ENCODE measurements around the gene SHLD1. TPM values are rescaled to one million over a fixed set of nuclear protein-coding genes. Genes with fewer than 3 reads are reported as not detected.

The SHLD1 gene
- total RNA-seq, 3 donors from 2014 or later (not counting 1 experiment from before 2014, with no cell fraction given), result 6.6 to 12.2 (median 8.3) TPM

- no peak overlapping the region for H3K27ac ChIP-seq (ENCODE audit: low read length)
- no peak overlapping the region for H3K4me3 ChIP-seq (ENCODE audit: low read length)
- intact Hi-C loops (cut with micrococcal nuclease), result no loop called here
- H3K36me3 ChIP-seq (ENCODE audit: control insufficient read depth, insufficient read depth, low read length), result peaks cover 19% of the 10 kb centered on the region
- Mint-ChIP-seq H3K27ac (no peak overlapping the region), H3K36me3 (peaks cover 8% of the 10 kb centered on the region), H3K27me3 (ENCODE audit: low read depth in 2 of 2) (no peaks in the 10 kb centered on the region), H3K9me3 (no peaks in the 10 kb centered on the region), H3K4me1 (peaks cover 5 to 14% of the 10 kb centered on the region in 2 donors), H3K4me3 (no peak overlapping the region)
- no peaks in the 10 kb centered on the region for H3K27me3 ChIP-seq (ENCODE audit: control insufficient read depth, insufficient read depth, low read length)
- ATAC-seq (no peak), DNase-seq (no peak)
- TF ChIP-seq CTCF (IDR thresholded peaks at IDR 0.05), result no peak
- H3K4me1 ChIP-seq (ENCODE audit: control insufficient read depth, insufficient read depth, low read length), result no peaks in the 10 kb centered on the region
- 84% methylated on average over 2 of the region's 3 CpGs for WGBS (ENCODE audit: insufficient coverage)
- H3K9me3 ChIP-seq (ENCODE audit: control insufficient read depth, insufficient read depth, low read length), result no peaks in the 10 kb centered on the region
These were observed 20.2 kb downstream of the SHLD1 start for GRCh38 chr20:5770231-5770986.

GRCh38 chr20:5770987-5771318 is 20.8 kb downstream of the SHLD1 start:
- H3K4me1 Mint-ChIP-seq, result peaks cover 5 to 14% of the 10 kb centered on the region in 2 donors

DNA sequence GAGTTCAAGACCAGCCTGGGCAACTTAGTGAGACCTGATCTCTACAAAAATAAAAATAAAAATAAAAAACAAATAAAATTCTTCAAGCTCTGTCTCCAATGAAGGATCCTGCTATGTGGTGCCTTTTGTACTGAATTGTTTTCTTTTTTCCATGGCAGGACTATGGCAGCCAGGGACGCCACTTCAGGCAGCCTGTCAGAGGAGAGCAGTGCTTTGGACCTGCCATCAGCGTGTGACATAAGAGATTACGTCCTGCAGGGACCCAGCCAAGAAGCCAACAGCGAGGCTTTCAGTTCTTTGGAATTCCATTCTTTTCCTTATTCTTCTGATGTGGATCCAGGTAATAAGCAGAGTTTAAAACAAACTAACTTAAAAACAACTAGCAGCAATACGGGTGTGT is 22.5 kb downstream of the SHLD1 start:
- DNase-seq (no peak), ATAC-seq (no peak)
- no peak overlapping the region for H3K4me3 Mint-ChIP-seq
- Histone ChIP-seq H3K9me3 (ENCODE audit: control insufficient read depth, insufficient read depth, low read length) (no peaks in the 10 kb centered on the region), H3K27ac (ENCODE audit: low read length) (no peak overlapping the region), H3K36me3 (ENCODE audit: control insufficient read depth, insufficient read depth, low read length) (peaks cover 30% of the 10 kb centered on the region), H3K4me1 (ENCODE audit: control insufficient read depth, insufficient read depth, low read length) (no peaks in the 10 kb centered on the region), H3K4me3 (ENCODE audit: low read length) (no peak overlapping the region), H3K27me3 (ENCODE audit: control insufficient read depth, insufficient read depth, low read length) (no peaks in the 10 kb centered on the region)
- H3K27ac Mint-ChIP-seq, result peak overlapping the region in 1 of 2 donors; percentile 35
- H3K4me1 Mint-ChIP-seq, result peaks cover 0 to 14% of the 10 kb centered on the region in 2 donors
- TF ChIP-seq CTCF (IDR thresholded peaks at IDR 0.05), result no peak
- peaks cover 8% of the 10 kb centered on the region for H3K36me3 Mint-ChIP-seq
- no peaks in the 10 kb centered on the region for H3K27me3 Mint-ChIP-seq (ENCODE audit: low read depth in 2 of 2)
- WGBS (ENCODE audit: insufficient coverage), result 98% methylated on average over 5 of the region's 5 CpGs
- intact Hi-C loops (cut with micrococcal nuclease), result no loop called here
- no peaks in the 10 kb centered on the region for H3K9me3 Mint-ChIP-seq

More at GRCh38 chr20:5770987-5771318, 20.8 kb downstream of the SHLD1 start:
- intact Hi-C loops (cut with micrococcal nuclease), result no loop called here
- Histone ChIP-seq H3K27ac (ENCODE audit: low read length) (no peak overlapping the region), H3K4me1 (ENCODE audit: control insufficient read depth, insufficient read depth, low read length) (no peaks in the 10 kb centered on the region), H3K9me3 (ENCODE audit: control insufficient read depth, insufficient read depth, low read length) (no peaks in the 10 kb centered on the region), H3K36me3 (ENCODE audit: control insufficient read depth, insufficient read depth, low read length) (peaks cover 22% of the 10 kb centered on the region), H3K4me3 (ENCODE audit: low read length) (no peak overlapping the region), H3K27me3 (ENCODE audit: control insufficient read depth, insufficient read depth, low read length) (no peaks in the 10 kb centered on the region)
- peaks cover 8% of the 10 kb centered on the region for H3K36me3 Mint-ChIP-seq
- H3K4me3 Mint-ChIP-seq, result no peak overlapping the region
- ATAC-seq, result no peak
- 67% methylated on average over 1 of the region's 1 CpG for WGBS (ENCODE audit: insufficient coverage)
- DNase-seq, result no peak
- TF ChIP-seq CTCF (IDR thresholded peaks at IDR 0.05), result no peak
- H3K27me3 Mint-ChIP-seq (ENCODE audit: low read depth in 2 of 2), result no peaks in the 10 kb centered on the region
- H3K27ac Mint-ChIP-seq, result no peak overlapping the region
- H3K9me3 Mint-ChIP-seq, result no peaks in the 10 kb centered on the region

GRCh38 chr20:5773589-5773988 is 23.4 kb downstream of the SHLD1 start:
- peak overlapping the region in 1 of 2 donors; percentile 35 for H3K27ac Mint-ChIP-seq
- H3K36me3 ChIP-seq (ENCODE audit: control insufficient read depth, insufficient read depth, low read length), result peaks cover 34% of the 10 kb centered on the region
- no peaks in the 10 kb centered on the region for H3K9me3 ChIP-seq (ENCODE audit: control insufficient read depth, insufficient read depth, low read length)
- H3K27me3 Mint-ChIP-seq (ENCODE audit: low read depth in 2 of 2), result no peaks in the 10 kb centered on the region
- no peak for DNase-seq
- peaks cover 0 to 14% of the 10 kb centered on the region in 2 donors for H3K4me1 Mint-ChIP-seq
- 96% methylated on average over 7 of the region's 8 CpGs for WGBS (ENCODE audit: insufficient coverage)
- H3K36me3 Mint-ChIP-seq, result peaks cover 8% of the 10 kb centered on the region
- no peak overlapping the region for H3K27ac ChIP-seq (ENCODE audit: low read length)
- no peaks in the 10 kb centered on the region for H3K9me3 Mint-ChIP-seq
- ATAC-seq, result no peak
- no peak overlapping the region for H3K4me3 Mint-ChIP-seq
- no peak overlapping the region for H3K4me3 ChIP-seq (ENCODE audit: low read length)
- no peaks in the 10 kb centered on the region for H3K4me1 ChIP-seq (ENCODE audit: control insufficient read depth, insufficient read depth, low read length)
- no peaks in the 10 kb centered on the region for H3K27me3 ChIP-seq (ENCODE audit: control insufficient read depth, insufficient read depth, low read length)
- no peak for TF ChIP-seq CTCF (IDR thresholded peaks at IDR 0.05)
- intact Hi-C loops (cut with micrococcal nuclease), result no loop called here

All from natural killer cell (primary cell).